GM23338 (cell line): ENCODE results near the gene PNMA8B. TPM values are rescaled to one million over a fixed set of nuclear protein-coding genes. Genes with fewer than 3 reads are reported as not detected.

Source experiments
- ATAC-seq: fragments of 200-7000 bp; cut with Tn5 transposase; 3 replicates; pipeline ENCODE4 v1.9.1; 2020
- DNase-seq: peaks from one replicate; pipeline ENCODE4 v3.0.0-alpha.2; 2015; ENCODE audit warnings: low spot score
- H2AFZ ChIP-seq: fragments of 200-600 bp; sonication (generic); 2 replicates; pipeline ENCODE4 v1.8.0; 2016; ENCODE audit warnings: antibody characterized with exemption, mild to moderate bottlenecking, moderate library complexity
- H3F3A ChIP-seq: fragments of 200-600 bp; sonication (generic); replicated peaks from 2 replicates; pipeline ENCODE4 v1.8.0; 2017; ENCODE audit warnings: antibody characterized with exemption, mixed run types, low read depth
- H3K27ac ChIP-seq: fragments of 200-600 bp; sonication (generic); 2 replicates; pipeline ENCODE4 v1.6.1; 2016; ENCODE audit warnings: low read depth
- H3K27me3 ChIP-seq: fragments of 200-600 bp; sonication (generic); 2 replicates; pipeline ENCODE4 v1.8.0; 2016; ENCODE audit warnings: mild to moderate bottlenecking, mixed run types, moderate library complexity; ENCODE audit not compliant: insufficient read depth
- H3K36me3 ChIP-seq: fragments of 200-600 bp; sonication (generic); 2 replicates; pipeline ENCODE4 v1.8.0; 2016; ENCODE audit warnings: mild to moderate bottlenecking; ENCODE audit not compliant: insufficient read depth
- H3K4me1 ChIP-seq: fragments of 200-600 bp; sonication (generic); 2 replicates; pipeline ENCODE4 v1.8.0; 2016; ENCODE audit warnings: mild to moderate bottlenecking, moderate library complexity; ENCODE audit not compliant: insufficient read depth
- H3K4me2 ChIP-seq: fragments of 200-600 bp; sonication (generic); 2 replicates; pipeline ENCODE4 v1.7.1; 2017; ENCODE audit warnings: mixed run types
- H3K4me3 ChIP-seq: fragments of 200-600 bp; sonication (generic); 2 replicates; pipeline ENCODE4 v1.6.1; 2016; ENCODE audit warnings: mixed run types
- H3K79me2 ChIP-seq: fragments of 200-600 bp; sonication (generic); replicated peaks from 2 replicates; pipeline ENCODE4 v1.8.0; 2017; ENCODE audit warnings: mild to moderate bottlenecking; ENCODE audit not compliant: insufficient read depth
- H3K9me2 ChIP-seq: fragments of 200-600 bp; sonication (generic); 2 replicates; pipeline ENCODE4 v1.8.0; 2017; ENCODE audit not compliant: insufficient read depth
- H4K20me1 ChIP-seq: fragments of 200-600 bp; sonication (generic); replicated peaks from 2 replicates; pipeline ENCODE4 v1.8.0; 2017; ENCODE audit warnings: mild to moderate bottlenecking; ENCODE audit not compliant: insufficient read depth
- H3K27ac Mint-ChIP-seq: 2 replicates; pipeline ENCODE4 v1.8.0; 2020; ENCODE audit warnings: inconsistent platforms, mild to moderate bottlenecking, moderate library complexity, mixed read lengths
- H3K27me3 Mint-ChIP-seq: 3 replicates; pipeline ENCODE4 v1.8.0; 2022; ENCODE audit warnings: low read depth, mild to moderate bottlenecking, moderate library complexity, mixed read lengths, inconsistent platforms; ENCODE audit not compliant: insufficient read depth, poor library complexity
- H3K36me3 Mint-ChIP-seq: 3 replicates; pipeline ENCODE4 v1.8.0; 2021; ENCODE audit warnings: low read depth, mild to moderate bottlenecking, inconsistent platforms, moderate library complexity, mixed read lengths
- H3K4me1 Mint-ChIP-seq: 3 replicates; pipeline ENCODE4 v1.8.0; 2020; ENCODE audit warnings: mild to moderate bottlenecking, inconsistent platforms, mixed read lengths
- H3K4me3 Mint-ChIP-seq: 3 replicates; pipeline ENCODE4 v1.8.0; 2021; ENCODE audit warnings: moderate library complexity, mild to moderate bottlenecking, inconsistent platforms, mixed read lengths
- H3K9me3 Mint-ChIP-seq: 3 replicates; pipeline ENCODE4 v1.8.0; 2020; ENCODE audit warnings: moderate library complexity, mild to moderate bottlenecking, inconsistent platforms, mixed read lengths
- CREB1 ChIP-seq: fragments of 250-450 bp; sonication (Bioruptor Pico); IDR thresholded peaks from 2 replicates; pipeline ENCODE4 v1.5.0; 2020; ENCODE audit warnings: low read depth, mild to moderate bottlenecking, moderate library complexity
- ETS1 ChIP-seq: IDR thresholded peaks from 2 replicates; pipeline ENCODE4 v1.6.1; 2016; ENCODE audit warnings: antibody characterized with exemption
- EZH2 ChIP-seq: fragments of 200-600 bp; sonication (generic); IDR thresholded peaks from one replicate; pipeline ENCODE4 v1.8.0; 2017; ENCODE audit warnings: antibody characterized with exemption, mild to moderate bottlenecking, low read depth; ENCODE audit not compliant: unreplicated experiment
- EZH2phosphoT487 ChIP-seq: fragments of 200-600 bp; sonication (generic); IDR thresholded peaks from one replicate; pipeline ENCODE4 v1.8.1; 2018; ENCODE audit warnings: antibody characterized with exemption; ENCODE audit not compliant: unreplicated experiment
- JUNB ChIP-seq: IDR thresholded peaks from one replicate; pipeline ENCODE4 v1.6.1; 2016; ENCODE audit warnings: antibody characterized with exemption; ENCODE audit not compliant: unreplicated experiment
- NANOG ChIP-seq: IDR thresholded peaks from 2 replicates; pipeline ENCODE4 v1.6.1; 2016; ENCODE audit warnings: antibody characterized with exemption, borderline replicate concordance
- POLR2AphosphoS5 ChIP-seq: IDR thresholded peaks from 2 replicates; pipeline ENCODE4 v1.6.1; 2016; ENCODE audit warnings: antibody characterized with exemption, low read depth
- REST ChIP-seq: IDR thresholded peaks from one replicate; pipeline ENCODE4 v1.6.1; 2018; ENCODE audit warnings: antibody characterized with exemption; ENCODE audit not compliant: unreplicated experiment
- STAT1 ChIP-seq: IDR thresholded peaks from one replicate; pipeline ENCODE4 v1.6.1; 2016; ENCODE audit warnings: antibody characterized with exemption; ENCODE audit not compliant: unreplicated experiment
- ZNF114 ChIP-seq: fragments of 250-450 bp; sonication (Bioruptor Pico); IDR thresholded peaks from 2 replicates; pipeline ENCODE4 v1.5.0; 2020; ENCODE audit warnings: mild to moderate bottlenecking, moderate library complexity
- ZNF331 ChIP-seq: fragments of 250-450 bp; sonication (Bioruptor Pico); IDR thresholded peaks from 2 replicates; pipeline ENCODE4 v1.5.0; 2020; ENCODE audit warnings: low read depth, mild to moderate bottlenecking, moderate library complexity
- polyA plus RNA-seq: library from polyadenylated mRNA; unstranded; fragments of >200 nt; fragmentation: Nextera tagmentation; extraction: Ambion mirVana; gene quantifications from 2 replicates; pipeline ENCODE4 v1.2.1, GENCODE V29; 2016
- total RNA-seq: library from RNA; depleted of rRNA; stranded (reverse); fragments of >200 nt; shearing (Covaris generic); gene quantifications from 2 replicates; pipeline ENCODE4 v1.2.3, GENCODE V29; 2014

The PNMA8B gene
- total and polyA plus RNA-seq, 2 experiments from 2014 or later, result 0.44 to 1.7 TPM

DNA sequence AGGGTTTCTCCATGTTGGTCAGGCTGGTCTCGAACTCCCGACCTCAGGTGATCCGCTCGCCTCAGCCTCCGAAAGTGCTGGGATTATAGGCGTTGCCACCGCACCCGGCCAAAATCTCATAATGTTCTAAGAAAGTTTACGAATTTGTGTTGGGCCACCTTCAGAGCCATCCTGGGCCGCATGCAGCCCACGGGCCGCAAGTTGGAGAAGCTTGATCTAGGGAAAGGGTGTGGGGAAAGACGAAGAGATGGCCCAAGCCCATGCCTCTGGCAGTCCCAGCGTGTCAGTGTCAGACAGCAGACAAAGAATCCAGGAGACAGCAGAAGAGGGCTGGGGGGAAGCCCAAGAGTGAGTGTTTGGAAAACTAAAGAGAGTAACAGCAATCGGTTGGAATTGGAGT is 49.6 kb downstream of the PNMA8B start (continued):
- no peak for TF ChIP-seq REST
- TF ChIP-seq JUNB, result no peak
- no peak for TF ChIP-seq ZNF331 (CRISPR knock-in tag)
- TF ChIP-seq STAT1, result no peak

DNA sequence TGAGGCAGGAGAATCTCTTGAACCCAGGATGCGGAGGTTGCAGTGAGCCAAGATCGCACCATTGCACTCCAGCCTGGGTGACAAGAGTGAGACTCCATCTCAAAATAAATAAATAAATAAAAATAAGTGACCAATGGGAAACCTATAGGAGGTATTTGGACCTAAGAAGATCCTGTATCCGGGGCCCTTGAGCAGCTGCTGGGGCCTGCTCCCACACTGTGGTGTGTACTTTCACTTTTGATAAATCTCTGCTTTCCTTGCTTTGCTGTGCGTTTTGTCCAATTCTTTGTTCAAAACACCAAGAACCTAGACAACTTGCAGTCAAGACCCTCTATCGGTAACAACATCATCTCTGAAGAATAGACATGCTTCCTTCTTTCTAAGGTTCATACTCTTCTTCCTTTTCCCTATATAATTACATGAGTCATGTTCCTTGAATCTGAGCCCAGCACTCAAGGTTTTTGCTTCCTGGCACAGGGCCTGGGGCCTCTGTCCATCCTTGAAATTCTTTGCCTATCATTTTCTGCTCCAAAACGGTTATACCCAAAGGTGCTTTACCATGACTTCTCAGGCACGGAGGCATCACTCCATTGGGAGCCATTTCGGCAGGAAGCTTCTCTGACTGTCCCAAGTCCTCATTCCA is 52.7 kb downstream of the PNMA8B start:
- H2AFZ ChIP-seq, result 0 out of 2 replicates have a peak overlapping the region, but pooled peaks have one; percentile 3
- no peaks in the 10 kb centered on the region for H4K20me1 ChIP-seq
- no peaks in the 10 kb centered on the region for H3K36me3 Mint-ChIP-seq
- no peak overlapping the region for H3K4me2 ChIP-seq
- no peak overlapping the region for H3K4me3 ChIP-seq
- no peaks in the 10 kb centered on the region for H3K36me3 ChIP-seq
- no peaks in the 10 kb centered on the region for H3K27me3 ChIP-seq
- H3K27me3 Mint-ChIP-seq, result no peaks in the 10 kb centered on the region
- DNase-seq (no peak), ATAC-seq (no peak)
- no peaks in the 10 kb centered on the region for H3K4me1 Mint-ChIP-seq
- no peaks in the 10 kb centered on the region for H3K79me2 ChIP-seq
- no peaks in the 10 kb centered on the region for H3K9me3 Mint-ChIP-seq
- H3K27ac Mint-ChIP-seq, result no peak overlapping the region
- H3K27ac ChIP-seq, result no peak overlapping the region
- H3F3A ChIP-seq, result no peaks in the 10 kb centered on the region
- H3K9me2 ChIP-seq, result no peaks in the 10 kb centered on the region
- H3K4me3 Mint-ChIP-seq, result no peak overlapping the region
- no peaks in the 10 kb centered on the region for H3K4me1 ChIP-seq
- TF ChIP-seq ZNF114 (CRISPR knock-in tag) (no peak), NANOG (no peak), EZH2 (no peak), CREB1 (CRISPR knock-in tag) (no peak), ZNF331 (CRISPR knock-in tag) (no peak), POLR2AphosphoS5 (no peak), EZH2phosphoT487 (no peak), REST (no peak), ETS1 (no peak)
